ENCODE results near the gene UBE2QL1. TPM values are rescaled to one million over a fixed set of nuclear protein-coding genes. Genes with fewer than 3 reads are reported as not detected.

UBE2QL1 gene
- total RNA-seq, 1 experiment from 2014 or later = not detected

DNA sequence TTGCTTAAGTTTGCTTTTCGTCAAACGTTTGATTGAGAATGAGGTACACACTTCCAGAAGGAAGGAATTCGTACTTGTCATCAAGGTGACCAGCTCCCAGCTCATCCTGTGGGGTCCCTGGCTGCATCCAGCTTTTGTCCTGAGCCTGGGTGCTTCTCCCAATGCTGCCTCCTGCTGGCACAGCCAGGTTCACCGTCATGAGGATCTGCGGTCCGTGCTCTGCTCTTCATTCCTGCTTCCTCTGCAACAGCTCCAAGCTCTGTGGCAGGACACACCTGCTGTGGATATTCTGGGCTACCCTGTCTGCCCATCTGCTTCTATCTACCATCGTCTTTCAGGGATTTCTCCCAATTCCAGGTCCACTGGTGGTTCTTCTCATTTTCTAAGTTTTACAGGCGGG, 13.3 kb upstream of the UBE2QL1 start:
- Histone ChIP-seq H3K9me3 (ENCODE audit: control insufficient read depth in 1 of 2, insufficient read depth in 1 of 2, low read depth in 1 of 2, low read length in 2 of 2) (no peaks in the 10 kb centered on the region), H4K20me1 (ENCODE audit: insufficient read depth) (no peaks in the 10 kb centered on the region), H3K27ac (ENCODE audit: low read depth, low read length) (no peak overlapping the region), H3K4me3 (replicated peaks in 1 of 2; ENCODE audit: low read depth in 1 of 2, low read length in 2 of 2) (no peak overlapping the region), H3K36me3 (ENCODE audit: control insufficient read depth in 1 of 2, insufficient read depth in 2 of 2, low read length in 2 of 2) (no peaks in the 10 kb centered on the region), H3K9me2 (ENCODE audit: insufficient read depth) (no peaks in the 10 kb centered on the region), H3K4me1 (ENCODE audit: control insufficient read depth in 1 of 2, insufficient read depth in 2 of 2, low read length in 2 of 2) (no peaks in the 10 kb centered on the region), H3K27me3 (ENCODE audit: insufficient read depth, low read length) (peaks cover 41% of the 10 kb centered on the region), H3K79me2 (ENCODE audit: insufficient read depth, low read length) (no peaks in the 10 kb centered on the region), H3K9ac (ENCODE audit: low read length) (no peak overlapping the region), H2AFZ (ENCODE audit: low read depth, low read length, poor library complexity, severe bottlenecking) (no peak overlapping the region), H3K4me2 (ENCODE audit: low read length) (no peak overlapping the region)
- BruUV-seq (replicated peaks) = no TSS peak
- ChIA-PET CTCF (interaction anchor here (1.1 to 1.7 kb wide), 3 partner anchors 10 to 938 kb away, joined by 3 to 13 read pairs (median 9); no protein-coding TSS in a partner anchor), RAD21 (ENCODE audit: low non-redundant PET in 1 of 2, low total read pairs in 2 of 2, uncharacterized antibody in 2 of 2, unreplicated experiment in 2 of 2) (no interaction called here), POLR2A (no interaction called here)
- intact Hi-C loops (cut with micrococcal nuclease) = loop anchor here (2.0 to 10.0 kb wide), 2 partner anchors 141 to 943 kb away; no protein-coding TSS in a partner anchor
- ATAC-seq (peak; percentile 78), DNase-seq (ENCODE audit: low read depth, low spot score) (peak; percentile 19)
- TF ChIP-seq ZFX (IDR thresholded peaks at IDR 0.05) (no peak), POLR2A (IDR thresholded peaks at IDR 0.05; ENCODE audit: borderline replicate concordance, extremely low read depth, insufficient read depth, insufficient read length) (no peak), RAD21 (IDR thresholded peaks at IDR 0.05; ENCODE audit: low read depth) (peak; percentile 43; the same call in 1 of the 2 replicates)
- TF ChIP-seq, protein P1, sequence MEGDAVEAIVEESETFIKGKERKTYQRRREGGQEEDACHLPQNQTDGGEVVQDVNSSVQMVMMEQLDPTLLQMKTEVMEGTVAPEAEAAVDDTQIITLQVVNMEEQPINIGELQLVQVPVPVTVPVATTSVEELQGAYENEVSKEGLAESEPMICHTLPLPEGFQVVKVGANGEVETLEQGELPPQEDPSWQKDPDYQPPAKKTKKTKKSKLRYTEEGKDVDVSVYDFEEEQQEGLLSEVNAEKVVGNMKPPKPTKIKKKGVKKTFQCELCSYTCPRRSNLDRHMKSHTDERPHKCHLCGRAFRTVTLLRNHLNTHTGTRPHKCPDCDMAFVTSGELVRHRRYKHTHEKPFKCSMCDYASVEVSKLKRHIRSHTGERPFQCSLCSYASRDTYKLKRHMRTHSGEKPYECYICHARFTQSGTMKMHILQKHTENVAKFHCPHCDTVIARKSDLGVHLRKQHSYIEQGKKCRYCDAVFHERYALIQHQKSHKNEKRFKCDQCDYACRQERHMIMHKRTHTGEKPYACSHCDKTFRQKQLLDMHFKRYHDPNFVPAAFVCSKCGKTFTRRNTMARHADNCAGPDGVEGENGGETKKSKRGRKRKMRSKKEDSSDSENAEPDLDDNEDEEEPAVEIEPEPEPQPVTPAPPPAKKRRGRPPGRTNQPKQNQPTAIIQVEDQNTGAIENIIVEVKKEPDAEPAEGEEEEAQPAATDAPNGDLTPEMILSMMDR (IDR thresholded peaks at IDR 0.05 in 2 of 3, conservative IDR thresholded peaks at IDR 0.05 in 1 of 3; ENCODE audit: borderline replicate concordance in 1 of 3, insufficient read depth in 1 of 3, low read depth in 2 of 3, low read length in 2 of 3) = peak; percentile 21 to 60 (median 56); a peak in 5 of 6 replicates
- TF ChIP-seq, protein P2, sequence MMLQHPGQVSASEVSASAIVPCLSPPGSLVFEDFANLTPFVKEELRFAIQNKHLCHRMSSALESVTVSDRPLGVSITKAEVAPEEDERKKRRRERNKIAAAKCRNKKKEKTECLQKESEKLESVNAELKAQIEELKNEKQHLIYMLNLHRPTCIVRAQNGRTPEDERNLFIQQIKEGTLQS (IDR thresholded peaks at IDR 0.05) = no peak

DNA sequence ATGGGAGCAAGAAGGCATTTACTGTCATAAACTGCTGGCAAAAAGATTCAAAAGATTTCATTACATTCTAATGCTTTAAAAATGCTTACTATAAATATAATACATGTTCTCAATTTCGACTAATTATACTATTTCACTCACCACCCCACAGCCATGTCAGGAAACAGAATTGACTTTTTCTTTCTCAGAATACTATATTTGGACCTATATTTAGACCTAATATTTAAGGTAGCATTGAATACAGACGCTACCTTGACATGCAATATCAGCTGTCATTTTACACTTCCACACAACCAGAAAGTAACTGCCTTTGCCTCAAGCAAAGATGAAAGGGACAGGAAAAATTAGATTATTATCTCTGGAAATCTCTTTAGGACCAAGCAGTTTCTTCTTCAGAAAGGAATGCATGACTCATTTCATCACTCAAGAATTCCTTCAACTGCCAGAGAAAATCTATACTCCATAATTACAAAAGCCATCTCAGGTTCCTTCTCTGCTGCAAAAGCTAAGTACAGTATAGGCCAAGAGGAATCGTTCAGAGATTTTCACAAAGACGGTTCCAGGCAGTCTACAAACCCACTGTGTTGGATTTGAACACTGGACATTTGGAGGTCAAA, 11.8 kb upstream of the UBE2QL1 start:
- ATAC-seq (no peak), DNase-seq (ENCODE audit: low read depth, low spot score) (no peak)
- no peak overlapping the region for H3K4me2 ChIP-seq (ENCODE audit: low read length)
- H3K9ac ChIP-seq (ENCODE audit: low read length) = no peak overlapping the region
- no peaks in the 10 kb centered on the region for H3K9me2 ChIP-seq (ENCODE audit: insufficient read depth)
- H3K27ac ChIP-seq (ENCODE audit: low read depth, low read length) = no peak overlapping the region
- no peaks in the 10 kb centered on the region for H3K36me3 ChIP-seq (ENCODE audit: control insufficient read depth in 1 of 2, insufficient read depth in 2 of 2, low read length in 2 of 2)
- H3K79me2 ChIP-seq (ENCODE audit: insufficient read depth, low read length) = no peaks in the 10 kb centered on the region
- intact Hi-C loops (cut with micrococcal nuclease) = loop anchor here (10.0 kb wide), 1 partner anchor 142 kb away; no protein-coding TSS in a partner anchor
- H3K4me3 ChIP-seq (replicated peaks in 1 of 2; ENCODE audit: low read depth in 1 of 2, low read length in 2 of 2) = no peak overlapping the region
- CTCF ChIA-PET = no interaction called here
- no TSS peak for BruUV-seq (replicated peaks)
- no peaks in the 10 kb centered on the region for H4K20me1 ChIP-seq (ENCODE audit: insufficient read depth)
- RAD21 ChIA-PET (ENCODE audit: low non-redundant PET in 1 of 2, low total read pairs in 2 of 2, uncharacterized antibody in 2 of 2, unreplicated experiment in 2 of 2) = no interaction called here
- H3K9me3 ChIP-seq (ENCODE audit: control insufficient read depth in 1 of 2, insufficient read depth in 1 of 2, low read depth in 1 of 2, low read length in 2 of 2) = no peaks in the 10 kb centered on the region
- peaks cover 31% of the 10 kb centered on the region for H3K27me3 ChIP-seq (ENCODE audit: insufficient read depth, low read length)
- no peak overlapping the region for H2AFZ ChIP-seq (ENCODE audit: low read depth, low read length, poor library complexity, severe bottlenecking)
- H3K4me1 ChIP-seq (ENCODE audit: control insufficient read depth in 1 of 2, insufficient read depth in 2 of 2, low read length in 2 of 2) = no peaks in the 10 kb centered on the region
- POLR2A ChIA-PET = no interaction called here
- no peak for TF ChIP-seq ZNF274 (IDR thresholded peaks at IDR 0.05; ENCODE audit: low read depth, low read length)
- TF ChIP-seq, protein P1 (IDR thresholded peaks at IDR 0.05 in 2 of 3, conservative IDR thresholded peaks at IDR 0.05 in 1 of 3; ENCODE audit: borderline replicate concordance in 1 of 3, insufficient read depth in 1 of 3, low read depth in 2 of 3, low read length in 2 of 3) = no peak
- TF ChIP-seq SIN3A (IDR thresholded peaks at IDR 0.05; ENCODE audit: low read depth) = no peak
- no peak for TF ChIP-seq EZH2phosphoT487 (IDR thresholded peaks at IDR 0.05; ENCODE audit: borderline replicate concordance)
- TF ChIP-seq JUND (IDR thresholded peaks at IDR 0.05) = no peak
- no peak for TF ChIP-seq TCF7L2 (IDR thresholded peaks at IDR 0.05; ENCODE audit: borderline replicate concordance, extremely low read depth, insufficient read depth, insufficient read length)
- no peak for TF ChIP-seq SP1 (IDR thresholded peaks at IDR 0.05; ENCODE audit: low read depth)
- TF ChIP-seq CBX3 (IDR thresholded peaks at IDR 0.05; ENCODE audit: low read depth) = no peak

Measured in HCT116 (cell line).